ENCODE results near the gene ZNF134. TPM values are rescaled to one million over a fixed set of nuclear protein-coding genes. Genes with fewer than 3 reads are reported as not detected.

The ZNF134 gene
- total and polyA plus RNA-seq, 2 donors (not counting 3 experiments of a cell fraction or from before 2014, with no cell fraction given): 6.4 to 12.3 TPM

GRCh38 chr19:57611113-57611512 is 2.9 kb upstream of the ZNF134 start:
- TF ChIP-seq JUN (IDR thresholded peaks at IDR 0.05; ENCODE audit: borderline replicate concordance, insufficient read depth, insufficient read length, low read depth): no peak
- TF ChIP-seq POLR2AphosphoS5 (IDR thresholded peaks at IDR 0.05; ENCODE audit: insufficient read depth, low read depth, low read length): no peak
- TF ChIP-seq MYC (IDR thresholded peaks at IDR 0.05; ENCODE audit: low read depth, low read length): no peak
- TF ChIP-seq POLR2A (IDR thresholded peaks at IDR 0.05; ENCODE audit: low read depth, low read length): no peak
- no peak for TF ChIP-seq EZH2 (IDR thresholded peaks at IDR 0.05; ENCODE audit: borderline replicate concordance, low read depth, low read length, severe bottlenecking)
- TF ChIP-seq CTCF (IDR thresholded peaks at IDR 0.05; ENCODE audit: extremely low read depth in 1 of 2, insufficient read depth in 1 of 2, low read depth in 1 of 2, low read length in 2 of 2): no peak
- TF ChIP-seq MAX (IDR thresholded peaks at IDR 0.05; ENCODE audit: insufficient read depth, insufficient read length): no peak
- no peak for TF ChIP-seq GATA2 (IDR thresholded peaks at IDR 0.05; ENCODE audit: insufficient read depth, insufficient read length, low read depth, low read length)
- TF ChIP-seq FOS (IDR thresholded peaks at IDR 0.05; ENCODE audit: borderline replicate concordance, insufficient read depth, low read length): no peak
- H3K9me3 ChIP-seq (replicated peaks; ENCODE audit: control insufficient read depth, insufficient read depth, low read length): peaks cover 3% of the 10 kb centered on the region
- H3K27me3 ChIP-seq (ENCODE audit: control insufficient read depth in 2 of 2, insufficient read depth in 2 of 2, low read length in 2 of 2): no peaks in the 10 kb centered on the region
- no peaks in the 10 kb centered on the region for H4K20me1 ChIP-seq (replicated peaks; ENCODE audit: control insufficient read depth, extremely low read depth, insufficient read depth, low read length)
- H3K9me1 ChIP-seq (replicated peaks; ENCODE audit: control insufficient read depth, extremely low read depth, insufficient read depth, low read length): no peaks in the 10 kb centered on the region
- no peak overlapping the region for H3K9ac ChIP-seq (replicated peaks; ENCODE audit: extremely low read depth, insufficient read depth, low read length)
- peaks cover 8% of the 10 kb centered on the region for H3K79me2 ChIP-seq (ENCODE audit: control insufficient read depth, insufficient read depth, low read length)
- H3K4me2 ChIP-seq (ENCODE audit: insufficient read depth, low read length): no peak overlapping the region
- peaks cover 0 to 2% of the 10 kb centered on the region in 2 experiments for H3K36me3 ChIP-seq (ENCODE audit: control insufficient read depth in 2 of 2, extremely low read depth in 1 of 2, insufficient read depth in 2 of 2, low read length in 2 of 2)
- H3K4me1 ChIP-seq (ENCODE audit: control insufficient read depth, extremely low read depth, insufficient read depth, low read length): no peaks in the 10 kb centered on the region
- BruUV-seq (replicated peaks): no TSS peak
- dilution Hi-C loops (cut with MboI; ENCODE audit: extremely low pct_ligation_motif_present, low sequenced_read_pairs): no loop called here
- DNase-seq (ENCODE audit: low read depth, low spot score): no peak
- H3K27ac ChIP-seq (ENCODE audit: insufficient read depth, low read depth, low read length): no peak overlapping the region
- H3K4me3 ChIP-seq (replicated peaks in 1 of 3; ENCODE audit: insufficient read depth in 1 of 3, low read depth in 1 of 3, low read length in 3 of 3): no peak overlapping the region
- CTCF ChIA-PET: interaction anchor here (1.0 kb wide), 1 partner anchor 26 kb away, joined by 3 read pairs; no protein-coding TSS in a partner anchor
- intact Hi-C loops (cut with micrococcal nuclease): loop anchor here (10.0 kb wide), 1 partner anchor 544 kb away; the partner anchor contains the start of gene ZNF329
- FAIRE-seq: no peak
- POLR2A ChIA-PET: no interaction called here
- H2AFZ ChIP-seq (ENCODE audit: low read depth, low read length): no peak overlapping the region
